ENCODE data around the gene DAP3. TPM values are rescaled to one million over a fixed set of nuclear protein-coding genes. Genes with fewer than 3 reads are reported as not detected.
A peak's percentile ranks its signal among the peaks of the same experiment; 100 is the strongest.

The DAP3 gene
- total and polyA plus RNA-seq, 2 of the 8 experiments (the other 6 are each of a cell fraction or from before 2014, with no cell fraction given), result 66.3 to 87.1 TPM

DNA sequence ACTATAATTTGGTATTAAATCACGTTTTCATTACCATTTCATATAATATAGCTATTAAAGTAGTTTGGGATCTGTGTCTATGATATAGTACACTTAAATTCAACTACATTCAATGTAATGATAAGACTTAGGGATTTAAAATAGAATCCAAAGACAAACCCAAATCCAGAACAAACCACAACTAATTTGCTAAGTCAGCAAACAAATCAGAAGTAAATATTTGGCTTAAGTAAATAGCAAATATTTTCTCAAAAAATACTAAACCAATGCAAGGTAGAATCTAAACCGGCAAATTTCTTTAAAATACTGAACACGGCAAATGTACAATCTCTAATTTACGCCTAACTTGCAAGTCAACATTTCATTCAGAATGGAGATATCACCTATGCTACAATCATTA, 17.1 kb upstream of the DAP3 start:
- H3K23me2 ChIP-seq (ENCODE audit: low read depth, low read length), result no peaks in the 10 kb centered on the region
- H3K27ac ChIP-seq (ENCODE audit: low read depth, low read length), result no peak overlapping the region
- H4K20me1 ChIP-seq (replicated peaks in 1 of 2; ENCODE audit: control insufficient read depth in 1 of 2, insufficient read depth in 2 of 2, low read length in 2 of 2), result peaks cover 2 to 3% of the 10 kb centered on the region in 2 experiments
- H2BK20ac ChIP-seq (ENCODE audit: low read length), result no peak overlapping the region
- H2AK5ac ChIP-seq (ENCODE audit: low read depth, low read length), result no peak overlapping the region
- no peak overlapping the region for H3K9ac ChIP-seq (replicated peaks in 1 of 4; ENCODE audit: extremely low read depth in 1 of 4, low read depth in 3 of 4, low read length in 3 of 4)
- H3K9me3 ChIP-seq (ENCODE audit: insufficient read depth in 2 of 2, low read depth in 1 of 2, low read length in 1 of 2), result no peaks in the 10 kb centered on the region; a peak in 1 of 4 replicates
- no peak overlapping the region for H2AFZ ChIP-seq (ENCODE audit: low read length)
- ChIA-PET POLR2A (ENCODE audit: partially characterized antibody) (interaction anchor here (1.0 kb wide), 1 partner anchor 152 kb away, joined by 4 read pairs; no protein-coding TSS in a partner anchor), CTCF (ENCODE audit: partially characterized antibody) (interaction anchor here (1.0 kb wide), 1 partner anchor 17 kb away, joined by 3 read pairs; no protein-coding TSS in a partner anchor)
- no peak overlapping the region for H4K8ac ChIP-seq (ENCODE audit: extremely low read depth, insufficient read depth, low read length)
- no peak overlapping the region for H2BK12ac ChIP-seq (ENCODE audit: low read depth, low read length)
- H3K4ac ChIP-seq (replicated peaks; ENCODE audit: insufficient read length, low read depth, low read length), result no peak overlapping the region
- no peak overlapping the region for H2BK15ac ChIP-seq (ENCODE audit: low read length)
- 96% methylated on average over 4 of the region's 4 CpGs; no CpG with 5 or more reads in 1 of the 2 experiments for WGBS, 2 experiments (ENCODE audit: extremely low coverage in 1 of 2, insufficient coverage in 1 of 2, insufficient read length in 1 of 2, insufficient replicate concordance in 2 of 2, low coverage in 1 of 2, low lambda C conversion rate in 2 of 2, missing lambda C conversion rate in 1 of 2)
- no peak overlapping the region for H3K18ac ChIP-seq (ENCODE audit: extremely low read depth, low read length)
- TF ChIP-seq EP300 (IDR thresholded peaks at IDR 0.05; ENCODE audit: borderline replicate concordance in 1 of 2, low read depth in 2 of 2, low read length in 2 of 2), result no peak
- TF ChIP-seq MAFK (IDR thresholded peaks at IDR 0.05; ENCODE audit: low read depth, low read length), result peak; percentile 71; the same call in 1 of the 2 replicates
- H3K23ac ChIP-seq (ENCODE audit: insufficient read length), result no peak overlapping the region
- H2BK120ac ChIP-seq (replicated peaks; ENCODE audit: low read depth, low read length), result no peak overlapping the region
- H3K4me1 ChIP-seq (replicated peaks in 1 of 4; ENCODE audit: control insufficient read depth in 3 of 4, insufficient read depth in 4 of 4, low read length in 3 of 4), result no peaks in the 10 kb centered on the region
- H3K4me2 ChIP-seq (ENCODE audit: insufficient read depth in 1 of 2, low read depth in 2 of 2, low read length in 2 of 2), result no peak overlapping the region
- peaks cover 18 to 75% (median 41%) of the 10 kb centered on the region in 4 experiments for H3K36me3 ChIP-seq (ENCODE audit: control insufficient read depth in 2 of 4, insufficient read depth in 4 of 4, low read length in 3 of 4)
- H2BK5ac ChIP-seq (ENCODE audit: low read depth, low read length), result no peak overlapping the region
- no peak overlapping the region for H4K91ac ChIP-seq (replicated peaks; ENCODE audit: insufficient read length, low read length)
- H3K56ac ChIP-seq (replicated peaks; ENCODE audit: insufficient read length, low read depth, low read length), result no peak overlapping the region
- H3K79me2 ChIP-seq (ENCODE audit: control insufficient read depth in 1 of 2, insufficient read depth in 2 of 2, low read length in 2 of 2), result no peaks in the 10 kb centered on the region
- no peaks in the 10 kb centered on the region for H3K79me1 ChIP-seq (ENCODE audit: low read depth, low read length)
- no peak overlapping the region for H4K5ac ChIP-seq (ENCODE audit: insufficient read length, low read depth, low read length)
- H3K4me3 ChIP-seq (ENCODE audit: extremely low read depth in 1 of 4, insufficient read depth in 2 of 4, low read depth in 3 of 4, low read length in 4 of 4), result no peak overlapping the region
- H3K14ac ChIP-seq (ENCODE audit: insufficient read length), result no peak overlapping the region
- FAIRE-seq (no peak), DNase-seq (ENCODE audit: low read depth in 1 of 2, low spot score in 2 of 2) (no peak)
- H3K27me3 ChIP-seq (replicated peaks in 1 of 4; ENCODE audit: control insufficient read depth in 3 of 4, extremely low read depth in 1 of 4, insufficient read depth in 3 of 4, low read length in 3 of 4), result no peaks in the 10 kb centered on the region
